SU-DHL-6 (cell line): Measurements from ENCODE around the gene AGBL5.

ENCODE experiments used
- CTCF ChIP-seq: fragments of 200-600 bp; sonication (generic); IDR thresholded peaks from one replicate; pipeline ENCODE4 v1.5.1; 2017; ENCODE audit warnings: antibody characterized with exemption, mild to moderate bottlenecking, low read length, moderate library complexity; ENCODE audit not compliant: insufficient read depth, poor library complexity, severe bottlenecking
- EZH2phosphoT487 ChIP-seq: fragments of 200-600 bp; sonication (generic), shearing (Covaris generic); conservative IDR thresholded peaks from 2 replicates; pipeline ENCODE4 v1.6.1; 2018; ENCODE audit warnings: mild to moderate bottlenecking, antibody characterized with exemption, low read length, moderate library complexity, mixed read lengths

GRCh38 chr2:27039871-27040270, 11.6 kb upstream of the AGBL5 start:
- no peak for TF ChIP-seq CTCF
- no peak for TF ChIP-seq EZH2phosphoT487
